Stomach (tissue), 4 donors: Measurements from ENCODE around the gene FBN2.

Source experiments
- CTCF ChIP-seq, 7 experiments: fragments of 450-650 bp in 4 of 7; fragments of 200-600 bp in 3 of 7; sonication (generic) in 3 of 7; IDR thresholded peaks; one replicate each; pipeline ENCODE4 v1.5.1; 2016 to 2019; ENCODE audit warnings: antibody characterized with exemption in 7 of 7, control low read depth in 2 of 7, mild to moderate bottlenecking in 1 of 7
- POLR2A ChIP-seq, 4 donors: fragments of 450-650 bp; IDR thresholded peaks; one replicate each; pipeline ENCODE4 v1.6.1; 2016; ENCODE audit warnings: antibody characterized with exemption in 4 of 4, control low read depth in 2 of 4, mild to moderate bottlenecking in 1 of 4, moderate library complexity in 1 of 4

DNA sequence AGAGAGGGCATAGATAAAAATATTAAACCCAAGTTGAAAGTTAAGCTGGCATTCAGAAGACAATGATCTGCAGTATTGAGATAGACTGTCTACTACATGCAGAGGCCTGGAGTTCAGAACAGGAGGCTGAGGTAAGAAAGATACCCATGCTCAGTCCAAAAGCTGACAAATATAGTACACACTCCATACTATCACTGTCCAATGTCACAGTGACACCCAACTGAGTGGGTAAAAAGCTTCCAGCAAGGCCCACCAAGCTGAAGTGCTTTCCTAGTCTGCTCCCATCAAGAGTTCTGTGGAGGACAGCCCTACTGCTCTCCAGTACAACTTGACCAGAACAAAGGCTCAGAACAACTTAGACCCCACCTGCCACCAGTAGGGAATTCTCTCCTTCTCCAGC is 329.6 kb downstream of the FBN2 start:
- TF ChIP-seq POLR2A (IDR thresholded peaks at IDR 0.05): no peak
- no peak for TF ChIP-seq CTCF (IDR thresholded peaks at IDR 0.05)
